ENCODE measurements around the gene CDC73. TPM values are rescaled to one million over a fixed set of nuclear protein-coding genes. Genes with fewer than 3 reads are reported as not detected.

The CDC73 gene
- total RNA-seq, 4 donors from 2014 or later: 26.2 to 208 (median 54.6) TPM

- H3K36me3 ChIP-seq: peaks cover 0 to 5% (median 2%) of the 10 kb centered on the region in 4 donors
- TF ChIP-seq POLR2AphosphoS5 (IDR thresholded peaks at IDR 0.05): peak; percentile 74 to 90 (median 87)
- TF ChIP-seq POLR2A (IDR thresholded peaks at IDR 0.05): peak; percentile 88
- no peak for TF ChIP-seq EP300 (IDR thresholded peaks at IDR 0.05; ENCODE audit: low read depth)
- TF ChIP-seq, protein P1, sequence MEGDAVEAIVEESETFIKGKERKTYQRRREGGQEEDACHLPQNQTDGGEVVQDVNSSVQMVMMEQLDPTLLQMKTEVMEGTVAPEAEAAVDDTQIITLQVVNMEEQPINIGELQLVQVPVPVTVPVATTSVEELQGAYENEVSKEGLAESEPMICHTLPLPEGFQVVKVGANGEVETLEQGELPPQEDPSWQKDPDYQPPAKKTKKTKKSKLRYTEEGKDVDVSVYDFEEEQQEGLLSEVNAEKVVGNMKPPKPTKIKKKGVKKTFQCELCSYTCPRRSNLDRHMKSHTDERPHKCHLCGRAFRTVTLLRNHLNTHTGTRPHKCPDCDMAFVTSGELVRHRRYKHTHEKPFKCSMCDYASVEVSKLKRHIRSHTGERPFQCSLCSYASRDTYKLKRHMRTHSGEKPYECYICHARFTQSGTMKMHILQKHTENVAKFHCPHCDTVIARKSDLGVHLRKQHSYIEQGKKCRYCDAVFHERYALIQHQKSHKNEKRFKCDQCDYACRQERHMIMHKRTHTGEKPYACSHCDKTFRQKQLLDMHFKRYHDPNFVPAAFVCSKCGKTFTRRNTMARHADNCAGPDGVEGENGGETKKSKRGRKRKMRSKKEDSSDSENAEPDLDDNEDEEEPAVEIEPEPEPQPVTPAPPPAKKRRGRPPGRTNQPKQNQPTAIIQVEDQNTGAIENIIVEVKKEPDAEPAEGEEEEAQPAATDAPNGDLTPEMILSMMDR (IDR thresholded peaks at IDR 0.05): peak in 1 of 5 experiments; percentile 11
- H3K9me3 ChIP-seq: no peaks in the 10 kb centered on the region
- intact Hi-C loops (cut with DNase I; ENCODE audit: low total_unique reads) (loop anchor here (2.0 to 5.0 kb wide), 2 partner anchors 18 to 43 kb away; partner anchors contain the start of gene CDC73), in situ Hi-C loops (cut with MboI; ENCODE audit: low pct_ligation_motif_present in 1 of 4, low pct_unique_long_range_greater_than_20kb in 1 of 4, low sequenced_read_pairs in 3 of 4) (loop anchor here in 1 of 4 donors (25.0 kb wide), 1 partner anchor 293 kb away; the partner anchor contains the start of gene RGS2)
- no peaks in the 10 kb centered on the region for H3K27me3 ChIP-seq
- DNase-seq: peak; percentile 89
- peak within 1 kb of the TSS; percentile 69 to 81 (median 76) for H3K4me3 ChIP-seq
- H3K27ac ChIP-seq: peak within 1 kb of the TSS; percentile 90 to 99 (median 98)
- WGBS, 2 donors (ENCODE audit: low coverage in 1 of 2): 0 to 1% methylated on average over 1 to 40 of the region's 73 CpGs
- H3K4me1 ChIP-seq: peaks cover 8 to 20% (median 11%) of the 10 kb centered on the region in 4 donors
Observed at GRCh38 chr1:193104907-193105820, 16.7 kb upstream of the CDC73 start, which contains the start of gene GLRX2. Gene GLRX2, minus strand, starts transcription at chr1:193105414. Its CDS starts 32 bp downstream, at chr1:193105382.

- in situ Hi-C loops (cut with MboI; ENCODE audit: low pct_ligation_motif_present in 1 of 4, low pct_unique_long_range_greater_than_20kb in 1 of 4, low sequenced_read_pairs in 3 of 4) (loop anchor here in 1 of 4 donors (25.0 kb wide), 1 partner anchor 293 kb away; the partner anchor contains the start of gene RGS2), intact Hi-C loops (cut with DNase I; ENCODE audit: low total_unique reads) (loop anchor here (2.0 to 5.0 kb wide), 2 partner anchors 17 to 43 kb away; partner anchors contain the start of gene CDC73)
- Histone ChIP-seq H3K36me3 (no peaks in the 10 kb centered on the region), H3K27ac (peak overlapping the region; percentile 90 to 99 (median 98)), H3K9me3 (no peaks in the 10 kb centered on the region), H3K27me3 (no peaks in the 10 kb centered on the region), H3K4me3 (peak overlapping the region in 3 of 4 donors; percentile 71 to 81 (median 80)), H3K4me1 (peaks cover 8 to 20% (median 11%) of the 10 kb centered on the region in 4 donors)
- DNase-seq: no peak
- WGBS, 2 donors (ENCODE audit: low coverage in 1 of 2): 45 to 47% methylated on average over 4 of the region's 4 CpGs
- TF ChIP-seq, protein P1 (IDR thresholded peaks at IDR 0.05): no peak
- TF ChIP-seq POLR2A (IDR thresholded peaks at IDR 0.05) (no peak), EP300 (IDR thresholded peaks at IDR 0.05; ENCODE audit: low read depth) (no peak), POLR2AphosphoS5 (IDR thresholded peaks at IDR 0.05) (no peak)
Observed at GRCh38 chr1:193105821-193106177, 16.0 kb upstream of the CDC73 start.

DNA sequence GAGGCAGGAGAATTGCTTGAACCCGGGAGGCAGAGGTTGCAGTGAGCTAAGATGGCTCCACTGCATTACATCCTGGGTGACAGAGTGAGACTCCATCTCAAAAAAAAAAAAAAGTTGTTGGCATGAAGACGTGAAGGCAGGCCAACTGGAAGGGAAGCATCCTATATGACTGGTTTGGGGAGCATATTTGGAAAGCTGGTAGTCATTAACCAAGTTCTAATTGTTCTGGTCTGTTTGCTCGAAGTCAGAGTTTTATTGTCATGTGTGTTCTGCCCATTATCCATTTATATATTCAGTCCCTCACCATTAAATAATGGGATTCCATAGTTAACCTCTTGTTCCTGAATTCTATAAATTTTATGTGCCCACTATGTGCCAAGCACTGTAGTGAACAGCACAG, 13.4 kb upstream of the CDC73 start:
- H3K36me3 ChIP-seq: no peaks in the 10 kb centered on the region
- H3K27ac ChIP-seq: no peak overlapping the region
- no peak for DNase-seq
- in situ Hi-C loops (cut with MboI; ENCODE audit: low pct_ligation_motif_present in 1 of 4, low pct_unique_long_range_greater_than_20kb in 1 of 4, low sequenced_read_pairs in 3 of 4) (loop anchor here in 1 of 4 donors (25.0 kb wide), 1 partner anchor 296 kb away; the partner anchor contains the start of gene RGS2), intact Hi-C loops (cut with DNase I; ENCODE audit: low total_unique reads) (loop anchor here (5.0 kb wide), 1 partner anchor 46 kb away; no protein-coding TSS in a partner anchor)
- TF ChIP-seq POLR2AphosphoS5 (IDR thresholded peaks at IDR 0.05) (no peak), POLR2A (IDR thresholded peaks at IDR 0.05) (no peak), EP300 (IDR thresholded peaks at IDR 0.05; ENCODE audit: low read depth) (no peak)
- TF ChIP-seq, protein P1 (IDR thresholded peaks at IDR 0.05): no peak
- peaks cover 6 to 19% (median 9%) of the 10 kb centered on the region in 4 donors for H3K4me1 ChIP-seq
- H3K27me3 ChIP-seq: no peaks in the 10 kb centered on the region
- H3K4me3 ChIP-seq: no peak overlapping the region
- WGBS, 2 donors (ENCODE audit: low coverage in 1 of 2): 65 to 80% methylated on average over 2 to 3 of the region's 3 CpGs
- no peaks in the 10 kb centered on the region for H3K9me3 ChIP-seq

- intact Hi-C loops (cut with DNase I; ENCODE audit: low total_unique reads): loop anchor here (5.0 kb wide), 1 partner anchor 47 kb away; no protein-coding TSS in a partner anchor
Observed at GRCh38 chr1:193109619-193110018, 12.2 kb upstream of the CDC73 start.

More at GRCh38 chr1:193109619-193110018, 12.2 kb upstream of the CDC73 start:
- no peak overlapping the region for H3K27ac ChIP-seq
- no peaks in the 10 kb centered on the region for H3K36me3 ChIP-seq
- DNase-seq: no peak
- H3K4me1 ChIP-seq: peaks cover 0 to 11% (median 0%) of the 10 kb centered on the region in 4 donors
- TF ChIP-seq POLR2AphosphoS5 (IDR thresholded peaks at IDR 0.05): no peak
- TF ChIP-seq POLR2A (IDR thresholded peaks at IDR 0.05): no peak
- TF ChIP-seq EP300 (IDR thresholded peaks at IDR 0.05; ENCODE audit: low read depth): no peak
- TF ChIP-seq, protein P1 (IDR thresholded peaks at IDR 0.05): no peak
- no peaks in the 10 kb centered on the region for H3K27me3 ChIP-seq
- H3K9me3 ChIP-seq: no peaks in the 10 kb centered on the region
- WGBS, 2 donors (ENCODE audit: low coverage in 1 of 2): 92 to 94% methylated on average over 1 of the region's 1 CpG
- in situ Hi-C loops (cut with MboI; ENCODE audit: low pct_ligation_motif_present in 1 of 4, low pct_unique_long_range_greater_than_20kb in 1 of 4, low sequenced_read_pairs in 3 of 4): loop anchor here in 1 of 4 donors (25.0 kb wide), 1 partner anchor 297 kb away; the partner anchor contains the start of gene RGS2
- no peak overlapping the region for H3K4me3 ChIP-seq

Measured in transverse colon (tissue), 4 donors.